HepG2 (cell line): ENCODE data around the gene GNA12. TPM values are rescaled to one million over a fixed set of nuclear protein-coding genes. Genes with fewer than 3 reads are reported as not detected.

Experiments
- ATAC-seq: fragments of 200-7000 bp; cut with Tn5 transposase; 3 replicates; pipeline ENCODE4 v1.9.1; 2020; ENCODE audit warnings: mild to moderate bottlenecking, moderate library complexity
- BruUV-seq: library from RNA; stranded (reverse); fragments of 400-500 nt; replicated peaks from 2 replicates; lab custom pipeline; 2021; lab: Mats Ljungman, UMichigan
- CTCF ChIA-PET: fragments of 300-600 bp; formaldehyde crosslinking; extraction: SDS; loops from one replicate; lab custom pipeline; 2021; ENCODE audit warnings: low total read pairs, inconsistent platforms, low intra/inter-chr PET ratio; lab: Yijun Ruan, JAX
- POLR2A ChIA-PET: fragments of 350-600 bp; sonication (Branson Sonifier 250); formaldehyde crosslinking; loops from one replicate; lab custom pipeline; 2020; ENCODE audit warnings: antibody characterized with exemption, inconsistent platforms; lab: Yijun Ruan, JAX
- DNase-seq: peaks from one replicate; pipeline ENCODE4 v3.0.0-alpha.2; 2015; ENCODE audit warnings: low spot score
- FAIRE-seq: peaks from 3 replicates; lab custom pipeline; 2011; peaks lifted over from hg19 to GRCh38; lab: Jason Lieb, UNC
- H2AFZ ChIP-seq: one replicate; pipeline ENCODE4 v1.6.1; 2011; ENCODE audit warnings: low read length, inconsistent platforms
- H3K27ac ChIP-seq: fragments of 300-600 bp; 3 replicates; pipeline ENCODE4 v1.8.0; 2011; ENCODE audit warnings: mixed run types, mild to moderate bottlenecking, mixed read lengths, low read length, inconsistent platforms; ENCODE audit not compliant: insufficient read depth; ENCODE audit errors: extremely low read length
- H3K27me3 ChIP-seq, 2 experiments: fragments of 200-600 bp in 1 of 2; 2 replicates in 1 of 2; 3 replicates in 1 of 2; pipeline versions ENCODE4 v1.6.0 to v1.8.0; 2011; ENCODE audit warnings: low read length in 2 of 2, mild to moderate bottlenecking in 2 of 2, moderate library complexity in 2 of 2, inconsistent platforms in 1 of 2; ENCODE audit not compliant: insufficient read depth in 2 of 2, control insufficient read depth in 1 of 2
- H3K36me3 ChIP-seq, 2 experiments: fragments of 200-600 bp in 1 of 2; replicated peaks in 1 of 2; 2 replicates in 1 of 2; 3 replicates in 1 of 2; pipeline versions ENCODE4 v1.5.1 to v1.8.0; 2011; ENCODE audit warnings: low read length in 2 of 2, inconsistent platforms in 1 of 2; ENCODE audit not compliant: insufficient read depth in 2 of 2, control insufficient read depth in 1 of 2
- H3K4me1 ChIP-seq: 2 replicates; pipeline ENCODE4 v1.5.1; 2012; ENCODE audit warnings: low read length, inconsistent platforms; ENCODE audit not compliant: insufficient read depth
- H3K4me2 ChIP-seq: 2 replicates; pipeline ENCODE4 v1.6.0; 2011; ENCODE audit warnings: low read depth, low read length, inconsistent platforms
- H3K4me3 ChIP-seq, 3 experiments: fragments of 200-600 bp in 1 of 3; sonication (generic), shearing (Covaris generic) in 1 of 3; replicated peaks in 1 of 3; 2 replicates each; pipeline ENCODE4 v1.5.1; 2011 to 2016; ENCODE audit warnings: low read length in 3 of 3, inconsistent platforms in 2 of 3, low read depth in 2 of 3, mild to moderate bottlenecking in 2 of 3, control low read depth in 1 of 3, mixed read lengths in 1 of 3; ENCODE audit not compliant: insufficient read depth in 1 of 3
- H3K79me2 ChIP-seq: one replicate; pipeline ENCODE4 v1.6.1; 2011; ENCODE audit warnings: low read length, inconsistent platforms; ENCODE audit not compliant: insufficient read depth
- H3K9ac ChIP-seq: 2 replicates; pipeline ENCODE4 v1.6.0; 2011; ENCODE audit warnings: mild to moderate bottlenecking, low read depth, low read length, inconsistent platforms; ENCODE audit not compliant: insufficient read depth
- H3K9me3 ChIP-seq: 2 replicates; pipeline ENCODE4 v1.5.1; 2012; ENCODE audit warnings: mild to moderate bottlenecking, low read length
- H4K20me1 ChIP-seq: 2 replicates; pipeline ENCODE4 v1.6.0; 2011; ENCODE audit warnings: inconsistent platforms, mild to moderate bottlenecking, low read length, moderate library complexity; ENCODE audit not compliant: insufficient read depth
- ARNTL ChIP-seq: sonication (generic); formaldehyde crosslinking; IDR thresholded peaks from 2 replicates; pipeline ENCODE4 v1.4.0; 2020; ENCODE audit warnings: mild to moderate bottlenecking, missing genetic modification reagents
- PITX1 ChIP-seq: sonication (generic); formaldehyde crosslinking; IDR thresholded peaks from 2 replicates; pipeline ENCODE4 v1.5.1; 2020; ENCODE audit warnings: mild to moderate bottlenecking, missing genetic modification reagents
- SETDB1 ChIP-seq: sonication (generic); formaldehyde crosslinking; IDR thresholded peaks from 2 replicates; pipeline ENCODE4 v1.5.1; 2020; ENCODE audit warnings: missing genetic modification reagents, mild to moderate bottlenecking, borderline replicate concordance
- SMAD3 ChIP-seq: sonication (generic); formaldehyde crosslinking; IDR thresholded peaks from 2 replicates; pipeline ENCODE4 v1.4.0; 2020; ENCODE audit warnings: missing genetic modification reagents
- STAT6 ChIP-seq: sonication (generic); formaldehyde crosslinking; IDR thresholded peaks from 2 replicates; pipeline ENCODE4 v1.4.0; 2020; ENCODE audit warnings: missing genetic modification reagents, mild to moderate bottlenecking, borderline replicate concordance
- ZNF329 ChIP-seq: sonication (generic); formaldehyde crosslinking; IDR thresholded peaks from 2 replicates; pipeline ENCODE4 v1.9.0; 2021; ENCODE audit warnings: low read depth, mild to moderate bottlenecking, missing genetic modification reagents
- ZNF543 ChIP-seq: sonication (generic); formaldehyde crosslinking; IDR thresholded peaks from 2 replicates; pipeline ENCODE4 v1.4.0; 2020; ENCODE audit warnings: mild to moderate bottlenecking, missing genetic modification reagents
- WGBS: methylation state at CpG from one replicate; pipeline ENCODE4 v1.1.6; 2017; ENCODE audit warnings: low lambda C conversion rate; 5-methylcytosine and 5-hydroxymethylcytosine counted together
- in situ Hi-C: cut with HindIII; loops from 2 replicates; pipeline ENCODE4 v1.10.0; 2017; ENCODE audit warnings: low pct_unique_long_range_greater_than_20kb; ENCODE audit not compliant: extremely low pct_ligation_motif_present
- intact Hi-C: fragments of 100-400 bp; cut with micrococcal nuclease; formaldehyde crosslinking; loops from one replicate; pipeline ENCODE4 v1.10.0; 2022; ENCODE audit not compliant: unreplicated experiment
- polyA plus RNA-seq, 8 experiments: library from polyadenylated mRNA; depleted of rRNA in 3 of 8; stranded (reverse) in 7 of 8; unstranded in 1 of 8; fragments of >200 nt; fragmentation: Illumina TruSeq in 4 of 8; extraction: Trizol in 4 of 8; gene quantifications; 2 replicates each; pipeline versions ENCODE4 v1.2.1 to v1.2.3, GENCODE V29; 2011 to 2016; ENCODE audit warnings: low read depth in 4 of 8, missing spikeins in 1 of 8, mixed read lengths in 1 of 8; ENCODE audit not compliant: insufficient read depth in 1 of 8
- total RNA-seq, 5 experiments: library from RNA; depleted of rRNA; stranded (reverse); fragments of >200 nt; fragmentation: Illumina TruSeq; extraction: Trizol; gene quantifications; 2 replicates each; pipeline ENCODE4 v1.2.3, GENCODE V29; 2016; ENCODE audit warnings: low read depth in 1 of 5

Gene GNA12
- total and polyA plus RNA-seq, 2 of the 13 experiments (the other 11 are each of a cell fraction or from before 2014, with no cell fraction given) = 16.2 to 50.9 TPM

- no peak overlapping the region for H3K9ac ChIP-seq
- in situ Hi-C loops (no loop called here), intact Hi-C loops (loop anchor here (5.0 kb wide), 1 partner anchor 232 kb away; no protein-coding TSS in a partner anchor)
- no peak overlapping the region for H3K27ac ChIP-seq
- ATAC-seq = no peak
- no peak overlapping the region for H3K4me2 ChIP-seq
- ChIA-PET POLR2A (no interaction called here), CTCF (no interaction called here)
- BruUV-seq = no TSS peak
- no peaks in the 10 kb centered on the region for H3K79me2 ChIP-seq
- DNase-seq = no peak
- FAIRE-seq = no peak
- H3K36me3 ChIP-seq = no peaks in the 10 kb centered on the region
- H3K27me3 ChIP-seq = peaks cover 16 to 74% of the 10 kb centered on the region in 2 experiments
- no peaks in the 10 kb centered on the region for H3K9me3 ChIP-seq
- H4K20me1 ChIP-seq = no peaks in the 10 kb centered on the region
- peaks cover 19% of the 10 kb centered on the region for H3K4me1 ChIP-seq
- no peak overlapping the region for H2AFZ ChIP-seq
- 21% methylated on average over 2 of the region's 11 CpGs for whole genome bisulfite sequencing
- no peak for TF ChIP-seq ZNF543 (CRISPR knock-in tag)
- TF ChIP-seq PITX1 = no peak
- TF ChIP-seq ZNF329 (CRISPR knock-in tag) = no peak
- TF ChIP-seq STAT6 (CRISPR knock-in tag) = no peak
- no peak for TF ChIP-seq ARNTL
- TF ChIP-seq SETDB1 (CRISPR knock-in tag) = no peak
- TF ChIP-seq SMAD3 (CRISPR knock-in tag) = no peak
- no peak overlapping the region for H3K4me3 ChIP-seq
These were observed 159.6 kb downstream of the GNA12 start for GRCh38 chr7:2684501-2684900.
